Measurements from ENCODE around the gene DISP2.

Gene DISP2

GRCh38 chr15:40412095-40412759 is 54.2 kb downstream of the DISP2 start:
- no peak for TF ChIP-seq CTCF (conservative IDR thresholded peaks at IDR 0.05; ENCODE audit: low read depth)
- POLR2A ChIA-PET (ENCODE audit: low non-redundant PET) = no interaction called here
- no peak for DNase-seq (ENCODE audit: low spot score)
- peak overlapping the region; percentile 2; the same call in 1 of the 2 replicates for H3K27ac ChIP-seq
- CTCF ChIA-PET = interaction anchor here (0.5 to 0.6 kb wide), 2 partner anchors 10 to 436 kb away, joined by 3 read pairs; no protein-coding TSS in a partner anchor

GRCh38 chr15:40413036-40413435 is 55.0 kb downstream of the DISP2 start:
- CTCF ChIA-PET = interaction anchor here (0.6 kb wide), 1 partner anchor 9 kb away, joined by 3 read pairs; no protein-coding TSS in a partner anchor
- 0 out of 2 replicates have a peak overlapping the region, but pooled peaks have one; percentile 2 for H3K27ac ChIP-seq
- no peak for TF ChIP-seq CTCF (conservative IDR thresholded peaks at IDR 0.05; ENCODE audit: low read depth)
- POLR2A ChIA-PET (ENCODE audit: low non-redundant PET) = no interaction called here
- DNase-seq (ENCODE audit: low spot score) = no peak

GRCh38 chr15:40414816-40415215 is 56.8 kb downstream of the DISP2 start:
- TF ChIP-seq CTCF (conservative IDR thresholded peaks at IDR 0.05; ENCODE audit: low read depth) = no peak
- peak overlapping the region; percentile 36 for H3K27ac ChIP-seq
- POLR2A ChIA-PET (ENCODE audit: low non-redundant PET) = no interaction called here
- DNase-seq (ENCODE audit: low spot score) = no peak
- CTCF ChIA-PET = interaction anchor here (0.6 to 1.6 kb wide), 3 partner anchors 57 to 93 kb away, joined by 3 read pairs; no protein-coding TSS in a partner anchor

- H3K27ac ChIP-seq = peak overlapping the region; percentile 36
- ChIA-PET CTCF (interaction anchor here (0.6 to 1.6 kb wide), 2 partner anchors 57 to 71 kb away, joined by 3 read pairs; no protein-coding TSS in a partner anchor), POLR2A (ENCODE audit: low non-redundant PET) (no interaction called here)
- no peak for DNase-seq (ENCODE audit: low spot score)
- no peak for TF ChIP-seq CTCF (conservative IDR thresholded peaks at IDR 0.05; ENCODE audit: low read depth)
Observed at GRCh38 chr15:40415226-40415625, 57.2 kb downstream of the DISP2 start.

- ChIA-PET POLR2A (ENCODE audit: low non-redundant PET) (no interaction called here), CTCF (no interaction called here)
- TF ChIP-seq CTCF (conservative IDR thresholded peaks at IDR 0.05; ENCODE audit: low read depth) = no peak
- H3K27ac ChIP-seq = peak overlapping the region; percentile 36
- DNase-seq (ENCODE audit: low spot score) = no peak
Observed at GRCh38 chr15:40416056-40416455, 58.0 kb downstream of the DISP2 start.

GRCh38 chr15:40418126-40418525 is 60.1 kb downstream of the DISP2 start:
- no peak for TF ChIP-seq CTCF (conservative IDR thresholded peaks at IDR 0.05; ENCODE audit: low read depth)
- CTCF ChIA-PET = no interaction called here
- DNase-seq (ENCODE audit: low spot score) = no peak
- H3K27ac ChIP-seq = peak overlapping the region; percentile 67
- POLR2A ChIA-PET (ENCODE audit: low non-redundant PET) = no interaction called here
